H1 (cell line): ENCODE measurements around the gene ITPK1. TPM values are rescaled to one million over a fixed set of nuclear protein-coding genes. Genes with fewer than 3 reads are reported as not detected.

Experiments used
- CTCF ChIA-PET: fragments of 300-600 bp; sonication (Branson Sonifier 250); formaldehyde crosslinking; loops from one replicate; lab custom pipeline; 2021; ENCODE audit not compliant: partially characterized antibody; lab: Charles Lee
- POLR2A ChIA-PET: fragments of 300-600 bp; sonication (Branson Sonifier 250); formaldehyde crosslinking; loops from one replicate; lab custom pipeline; 2021; ENCODE audit warnings: inconsistent platforms; ENCODE audit not compliant: partially characterized antibody; lab: Charles Lee
- DNase-seq, 2 experiments: peaks; one replicate each; pipeline versions ENCODE4 v3.0.0 to v3.0.0-alpha.2; 2010 to 2022; ENCODE audit warnings: low spot score in 2 of 2, low read depth in 1 of 2, mixed read lengths in 1 of 2
- FAIRE-seq: peaks from 2 replicates; lab custom pipeline; 2011; peaks lifted over from hg19 to GRCh38; lab: Jason Lieb, UNC
- H2AFZ ChIP-seq: 2 replicates; pipeline ENCODE4 v1.8.1; 2012; ENCODE audit warnings: low read length, inconsistent platforms
- H2AK5ac ChIP-seq: 2 replicates; pipeline ENCODE4 v1.6.1; 2013; ENCODE audit warnings: low read depth, low read length
- H2BK120ac ChIP-seq: replicated peaks from 2 replicates; pipeline ENCODE3; 2013; ENCODE audit warnings: low read depth, low read length, inconsistent platforms
- H2BK12ac ChIP-seq: 2 replicates; pipeline ENCODE4 v1.6.1; 2013; ENCODE audit warnings: low read depth, low read length
- H2BK15ac ChIP-seq: 2 replicates; pipeline ENCODE4 v1.6.1; 2013; ENCODE audit warnings: low read length
- H2BK20ac ChIP-seq: 2 replicates; pipeline ENCODE4 v1.6.1; 2013; ENCODE audit warnings: low read length
- H2BK5ac ChIP-seq: 2 replicates; pipeline ENCODE4 v1.6.1; 2013; ENCODE audit warnings: low read depth, low read length
- H3K14ac ChIP-seq: 2 replicates; pipeline ENCODE4 v1.6.1; 2013; ENCODE audit warnings: inconsistent platforms; ENCODE audit not compliant: insufficient read length
- H3K18ac ChIP-seq: 2 replicates; pipeline ENCODE4 v1.6.1; 2013; ENCODE audit warnings: low read length; ENCODE audit errors: extremely low read depth
- H3K23ac ChIP-seq: 2 replicates; pipeline ENCODE4 v1.6.1; 2013; ENCODE audit warnings: inconsistent platforms; ENCODE audit not compliant: insufficient read length
- H3K23me2 ChIP-seq: 2 replicates; pipeline ENCODE4 v1.6.1; 2013; ENCODE audit warnings: low read depth, low read length
- H3K27ac ChIP-seq: 2 replicates; pipeline ENCODE4 v1.6.1; 2011; ENCODE audit warnings: low read depth, low read length, inconsistent platforms
- H3K27me3 ChIP-seq, 4 experiments: replicated peaks in 1 of 4; 1 replicate in 1 of 4; 2 replicates in 3 of 4; pipeline versions ENCODE4 v1.6.1 to v1.8.1; 2011 to 2013; ENCODE audit warnings: low read length in 3 of 4, mild to moderate bottlenecking in 3 of 4, inconsistent platforms in 2 of 4, mixed read lengths in 2 of 4, moderate library complexity in 1 of 4; ENCODE audit not compliant: control insufficient read depth in 3 of 4, insufficient read depth in 3 of 4; ENCODE audit errors: extremely low read depth in 1 of 4
- H3K36me3 ChIP-seq, 4 experiments: 2 replicates each; pipeline versions ENCODE4 v1.6.1 to v1.8.1; 2011 to 2013; ENCODE audit warnings: mild to moderate bottlenecking in 4 of 4, low read length in 3 of 4, moderate library complexity in 2 of 4, control low read depth in 1 of 4, inconsistent platforms in 1 of 4; ENCODE audit not compliant: insufficient read depth in 4 of 4, control insufficient read depth in 2 of 4
- H3K4ac ChIP-seq: replicated peaks from 2 replicates; pipeline ENCODE3; 2013; ENCODE audit warnings: low read length, low read depth, mixed read lengths, inconsistent platforms; ENCODE audit not compliant: insufficient read length
- H3K4me1 ChIP-seq, 4 experiments: replicated peaks in 1 of 4; 1 replicate in 1 of 4; 2 replicates in 3 of 4; pipeline versions ENCODE4 v1.6.1 to v1.8.1; 2011 to 2013; ENCODE audit warnings: low read length in 3 of 4, inconsistent platforms in 2 of 4, mixed read lengths in 1 of 4; ENCODE audit not compliant: insufficient read depth in 4 of 4, control insufficient read depth in 3 of 4
- H3K4me2 ChIP-seq, 2 experiments: 2 replicates each; pipeline versions ENCODE4 v1.6.1 to v1.8.1; 2011 to 2013; ENCODE audit warnings: low read depth in 2 of 2, low read length in 2 of 2, control low read depth in 1 of 2, inconsistent platforms in 1 of 2, mild to moderate bottlenecking in 1 of 2; ENCODE audit not compliant: insufficient read depth in 1 of 2
- H3K4me3 ChIP-seq, 4 experiments: fragments of 200-600, 300-600 bp in 1 of 4; sonication (generic), shearing (Covaris generic), sonication (Bioruptor Twin) in 1 of 4; 2 replicates each; pipeline versions ENCODE4 v1.5.1 to v1.8.1; 2011 to 2016; ENCODE audit warnings: low read length in 4 of 4, low read depth in 3 of 4, control low read depth in 2 of 4, inconsistent platforms in 2 of 4, mild to moderate bottlenecking in 2 of 4, mixed read lengths in 1 of 4, moderate library complexity in 1 of 4; ENCODE audit not compliant: insufficient read depth in 2 of 4; ENCODE audit errors: extremely low read depth in 1 of 4
- H3K56ac ChIP-seq: replicated peaks from 2 replicates; pipeline ENCODE3; 2013; ENCODE audit warnings: low read depth, mild to moderate bottlenecking, mixed read lengths, low read length, inconsistent platforms; ENCODE audit not compliant: insufficient read length
- H3K79me1 ChIP-seq: 2 replicates; pipeline ENCODE4 v1.6.1; 2013; ENCODE audit warnings: low read depth, low read length, control low read depth
- H3K79me2 ChIP-seq, 2 experiments: 2 replicates each; pipeline versions ENCODE4 v1.6.1 to v1.8.1; 2012 to 2013; ENCODE audit warnings: low read length in 2 of 2, mild to moderate bottlenecking in 2 of 2, inconsistent platforms in 1 of 2; ENCODE audit not compliant: insufficient read depth in 2 of 2, control insufficient read depth in 1 of 2
- H3K9ac ChIP-seq, 4 experiments: replicated peaks in 1 of 4; 1 replicate in 1 of 4; 2 replicates in 3 of 4; pipeline versions ENCODE4 v1.6.1 to v1.8.1; 2011 to 2013; ENCODE audit warnings: low read depth in 3 of 4, low read length in 3 of 4, control low read depth in 2 of 4, mild to moderate bottlenecking in 2 of 4, moderate library complexity in 2 of 4, inconsistent platforms in 1 of 4; ENCODE audit errors: extremely low read depth in 1 of 4
- H3K9me3 ChIP-seq, 2 experiments: 2 replicates each; pipeline versions ENCODE4 v1.6.1 to v1.8.1; 2012 to 2013; ENCODE audit warnings: mild to moderate bottlenecking in 2 of 2, moderate library complexity in 2 of 2, control low read depth in 1 of 2, inconsistent platforms in 1 of 2, low read depth in 1 of 2, low read length in 1 of 2, mixed read lengths in 1 of 2; ENCODE audit not compliant: insufficient read depth in 2 of 2
- H4K20me1 ChIP-seq, 2 experiments: replicated peaks in 1 of 2; 2 replicates each; pipeline versions ENCODE3 to v1.8.1; 2011 to 2013; ENCODE audit warnings: inconsistent platforms in 2 of 2, low read length in 2 of 2, mild to moderate bottlenecking in 1 of 2; ENCODE audit not compliant: insufficient read depth in 2 of 2, control insufficient read depth in 1 of 2
- H4K5ac ChIP-seq: 2 replicates; pipeline ENCODE4 v1.6.1; 2013; ENCODE audit warnings: low read length, low read depth, mixed read lengths, inconsistent platforms; ENCODE audit not compliant: insufficient read length
- H4K8ac ChIP-seq: 2 replicates; pipeline ENCODE4 v1.8.0; 2013; ENCODE audit warnings: mild to moderate bottlenecking, moderate library complexity, low read length, inconsistent platforms; ENCODE audit not compliant: insufficient read depth; ENCODE audit errors: extremely low read depth
- H4K91ac ChIP-seq: replicated peaks from 2 replicates; pipeline ENCODE3; 2013; ENCODE audit warnings: low read length, mixed read lengths, inconsistent platforms; ENCODE audit not compliant: insufficient read length
- CREB1 ChIP-seq: IDR thresholded peaks from 2 replicates; pipeline ENCODE4 v1.6.1; 2012; ENCODE audit warnings: inconsistent platforms
- E2F6 ChIP-seq: IDR thresholded peaks from 2 replicates; pipeline ENCODE4 v1.6.1; 2012; ENCODE audit warnings: inconsistent platforms
- EZH2 ChIP-seq: fragments of 200-600 bp; sonication (generic); IDR thresholded peaks from 2 replicates; pipeline ENCODE4 v1.7.1; 2012; ENCODE audit warnings: low read depth, mild to moderate bottlenecking, moderate library complexity, low read length, inconsistent platforms; ENCODE audit not compliant: severe bottlenecking
- GABPA ChIP-seq: IDR thresholded peaks from 2 replicates; pipeline ENCODE4 v1.6.1; 2011; ENCODE audit warnings: mild to moderate bottlenecking, low read length, moderate library complexity, borderline replicate concordance; ENCODE audit not compliant: insufficient read depth
- HDAC6 ChIP-seq: IDR thresholded peaks from one replicate; pipeline ENCODE4 v1.7.1; 2012; ENCODE audit warnings: low read depth, mild to moderate bottlenecking, inconsistent platforms, low read length, moderate library complexity
- KDM1A ChIP-seq: fragments of 200-600, 300-600 bp; sonication (generic); IDR thresholded peaks from 2 replicates; pipeline ENCODE4 v1.7.1; 2016; ENCODE audit warnings: mild to moderate bottlenecking, low read length, borderline replicate concordance
- RBBP5 ChIP-seq: IDR thresholded peaks from 2 replicates; pipeline ENCODE4 v1.7.1; 2012; ENCODE audit warnings: low read depth, mild to moderate bottlenecking, inconsistent platforms, low read length, moderate library complexity, borderline replicate concordance
- SIRT6 ChIP-seq: IDR thresholded peaks from one replicate; pipeline ENCODE4 v1.7.1; 2012; ENCODE audit warnings: low read length, inconsistent platforms
- YY1 ChIP-seq: IDR thresholded peaks from 2 replicates; pipeline ENCODE4 v1.6.1; 2011; ENCODE audit warnings: low read depth, mild to moderate bottlenecking, low read length
- ZNF274 ChIP-seq: IDR thresholded peaks from 2 replicates; pipeline ENCODE4 v1.7.0; 2012; ENCODE audit warnings: low read length, borderline replicate concordance; ENCODE audit errors: extremely low read depth
- WGBS, 2 experiments: shearing (Covaris generic) in 1 of 2; methylation state at CpG; one replicate each; pipeline versions ENCODE4 v1.1.6 to v1.1.7; 2013 to 2015; ENCODE audit warnings: low lambda C conversion rate in 2 of 2, mixed read lengths in 2 of 2, inconsistent platforms in 1 of 2, low coverage in 1 of 2, missing lambda C conversion rate in 1 of 2; ENCODE audit not compliant: insufficient replicate concordance in 2 of 2, insufficient coverage in 1 of 2, insufficient read length in 1 of 2; ENCODE audit errors: extremely low coverage in 1 of 2, missing lambda C conversion rate in 1 of 2; 5-methylcytosine and 5-hydroxymethylcytosine counted together
- polyA plus RNA-seq, 7 experiments: library from polyadenylated mRNA; depleted of rRNA in 3 of 7; stranded (reverse) in 5 of 7; unstranded in 2 of 7; fragments of >200 nt in 5 of 7; fragments of 200-250 nt in 2 of 7; gene quantifications; 1 replicate in 5 of 7; 2 replicates in 1 of 7; 4 replicates in 1 of 7; pipeline versions ENCODE4 v1.2.1 to v1.2.3, GENCODE V29; 2011 to 2013; ENCODE audit warnings: missing spikeins in 2 of 7, mixed read lengths in 2 of 7
- total RNA-seq: library from RNA; stranded (reverse); fragmentation: NEBNext Ultra II Directional; extraction: Animal tissue kit (Norgen Biotek cat#: 25700); gene quantifications from 2 replicates; pipeline ENCODE4 v1.2.1, GENCODE V29; 2021

Gene ITPK1
- total and polyA plus RNA-seq, 2 of the 8 experiments (the other 6 are each of a cell fraction or from before 2014, with no cell fraction given), result 108 to 143 TPM

GRCh38 chr14:92974541-92975345 is 141.0 kb downstream of the ITPK1 start:
- H3K56ac ChIP-seq, result no peak overlapping the region
- FAIRE-seq (no peak), DNase-seq (no peak)
- no peaks in the 10 kb centered on the region for H3K27me3 ChIP-seq
- H3K4me2 ChIP-seq, result no peak overlapping the region
- H3K27ac ChIP-seq, result no peak overlapping the region
- peaks cover 0 to 5% of the 10 kb centered on the region in 2 experiments for H4K20me1 ChIP-seq
- H2BK120ac ChIP-seq, result no peak overlapping the region
- peak overlapping the region; percentile 29; the same call in 1 of the 2 replicates for H4K8ac ChIP-seq
- H2AK5ac ChIP-seq, result no peak overlapping the region
- no peak overlapping the region for H3K9ac ChIP-seq
- H2BK20ac ChIP-seq, result no peak overlapping the region
- ChIA-PET CTCF (interaction anchor here (0.7 to 6.5 kb wide), 26 partner anchors 8 to 230 kb away, joined by 3 to 34 read pairs (median 4); no protein-coding TSS in a partner anchor), POLR2A (interaction anchor here (1.6 kb wide), 1 partner anchor 12 kb away, joined by 3 read pairs; no protein-coding TSS in a partner anchor)
- H3K4me3 ChIP-seq, result no peak overlapping the region
- H2BK15ac ChIP-seq, result no peak overlapping the region
- WGBS, 2 experiments, result 91% methylated on average over 17 of the region's 17 CpGs; no CpG with 5 or more reads in 1 of the 2 experiments
- no peak overlapping the region for H4K91ac ChIP-seq
- peaks cover 0 to 16% (median 8%) of the 10 kb centered on the region in 4 experiments; a peak in 5 of 7 replicates for H3K4me1 ChIP-seq
- H3K9me3 ChIP-seq, result peaks cover 20 to 23% of the 10 kb centered on the region in 2 experiments
- no peaks in the 10 kb centered on the region for H3K23me2 ChIP-seq
- no peak overlapping the region for H2AFZ ChIP-seq
- H3K4ac ChIP-seq, result no peak overlapping the region
- no peak overlapping the region for H3K23ac ChIP-seq
- no peak overlapping the region for H2BK5ac ChIP-seq
- no peak overlapping the region for H4K5ac ChIP-seq
- peaks cover 4% of the 10 kb centered on the region; the same call in 1 of the 2 replicates for H3K79me1 ChIP-seq
- peaks cover 0 to 23% of the 10 kb centered on the region in 2 experiments; a peak in 2 of 4 replicates for H3K79me2 ChIP-seq
- 0 out of 2 replicates have a peak overlapping the region, but pooled peaks have one; percentile 9 for H2BK12ac ChIP-seq
- H3K14ac ChIP-seq, result no peak overlapping the region
- peaks cover 0 to 21% (median 0%) of the 10 kb centered on the region in 4 experiments; a peak in 4 of 8 replicates for H3K36me3 ChIP-seq
- H3K18ac ChIP-seq, result no peak overlapping the region
- TF ChIP-seq KDM1A (no peak), HDAC6 (no peak), RBBP5 (no peak), YY1 (no peak), E2F6 (no peak), CREB1 (no peak), ZNF274 (no peak), GABPA (no peak), SIRT6 (no peak), EZH2 (no peak)
